ENCODE results near the gene AGPAT2. TPM values are rescaled to one million over a fixed set of nuclear protein-coding genes. Genes with fewer than 3 reads are reported as not detected.
A peak's percentile ranks its signal among the peaks of the same experiment; 100 is the strongest.
"Not testable (repeated sequence)": the region's sequence is repeated elsewhere in the genome, so short reads cannot be mapped to it uniquely, and the experiment has no call there.

The AGPAT2 gene
- total and polyA plus RNA-seq, 2 donors (not counting 1 experiment from before 2014, with no cell fraction given) = 25.1 to 43.3 TPM

DNA sequence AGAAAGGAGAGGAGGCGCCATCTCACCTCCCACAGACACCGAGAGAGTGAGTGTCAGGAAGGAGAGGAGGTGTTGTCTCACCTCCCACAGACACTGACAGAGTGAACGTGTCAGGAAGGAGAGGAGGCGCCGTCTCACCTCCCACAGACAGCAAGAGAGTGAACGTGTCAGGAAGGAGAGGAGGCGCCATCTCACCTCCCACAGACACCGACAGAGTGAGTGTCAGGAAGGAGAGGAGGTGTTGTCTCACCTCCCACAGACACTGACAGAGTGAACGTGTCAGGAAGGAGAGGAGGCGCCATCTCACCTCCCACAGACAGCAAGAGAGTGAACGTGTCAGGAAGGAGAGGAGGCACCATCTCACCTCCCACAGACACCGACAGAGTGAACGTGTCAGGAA is 55.2 kb downstream of the AGPAT2 start:
- H3K27me3 ChIP-seq (ENCODE audit: control insufficient read depth, insufficient read depth, low read length); H3K4me2 ChIP-seq (ENCODE audit: extremely low read depth, insufficient read depth, low read length); H3K9ac ChIP-seq (ENCODE audit: insufficient read depth, low read length); H3K4me3 ChIP-seq (replicated peaks in 1 of 4; ENCODE audit: control extremely low read depth in 1 of 4, insufficient read depth in 1 of 4, low read depth in 3 of 4, low read length in 4 of 4); H3K27ac ChIP-seq (ENCODE audit: insufficient read depth, low read length); H3K36me3 ChIP-seq (ENCODE audit: control insufficient read depth, insufficient read depth, low read length); H3K79me2 ChIP-seq (ENCODE audit: control insufficient read depth, insufficient read depth, low read length); H3K4me1 ChIP-seq (ENCODE audit: control insufficient read depth, extremely low read depth, insufficient read depth, low read length); H4K20me1 ChIP-seq (ENCODE audit: control insufficient read depth, extremely low read depth, insufficient read depth, low read length); H3K9me3 ChIP-seq (ENCODE audit: control insufficient read depth, insufficient read depth, low read depth, low read length); DNase-seq (ENCODE audit: low read depth in 2 of 2); H2AFZ ChIP-seq (ENCODE audit: low read length): not testable (repeated sequence)

DNA sequence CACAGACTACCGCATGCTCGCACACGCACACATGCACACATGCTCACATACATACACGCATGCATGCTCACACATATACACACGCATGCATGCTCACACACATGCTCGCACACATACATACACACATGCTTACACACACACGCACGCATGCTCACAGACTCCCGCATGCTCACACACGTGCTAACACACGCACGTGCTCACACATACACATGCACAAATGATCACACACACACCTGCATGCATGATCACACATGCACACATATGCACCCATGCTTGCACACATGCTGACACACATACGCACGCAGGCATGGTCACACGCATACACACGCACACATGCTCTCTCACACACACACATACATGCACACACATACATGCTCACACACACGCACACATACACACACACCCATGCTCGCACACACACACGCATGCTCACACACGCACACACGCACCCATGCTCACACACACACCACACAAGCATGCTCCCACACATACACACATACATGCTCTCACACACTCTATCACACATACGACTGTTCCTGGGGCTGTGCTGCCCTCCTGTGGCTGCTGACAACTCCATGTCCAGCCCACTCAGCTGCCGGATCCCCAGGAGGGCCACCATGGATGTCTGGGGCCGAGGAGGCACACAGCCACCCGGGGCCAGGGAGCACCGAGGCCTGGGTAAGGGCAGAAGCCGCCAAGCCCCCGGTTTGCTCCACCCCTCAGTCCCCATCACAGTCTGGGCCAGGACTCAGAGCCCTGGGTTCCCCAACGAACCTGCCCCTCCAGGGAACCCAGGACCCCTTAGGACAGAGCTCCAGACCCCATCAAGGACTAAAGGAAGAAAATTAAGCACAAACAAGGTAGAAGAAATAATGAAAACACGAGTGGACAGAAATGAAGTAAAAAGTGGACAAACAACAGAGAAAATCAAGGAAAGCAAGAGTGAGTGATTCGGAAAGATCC is 55.9 kb downstream of the AGPAT2 start:
- Histone ChIP-seq H4K20me1 (ENCODE audit: control insufficient read depth, extremely low read depth, insufficient read depth, low read length) (no peaks in the 10 kb centered on the region), H3K27ac (ENCODE audit: insufficient read depth, low read length) (no peak overlapping the region), H3K9me3 (ENCODE audit: control insufficient read depth, insufficient read depth, low read depth, low read length) (no peaks in the 10 kb centered on the region), H2AFZ (ENCODE audit: low read length) (no peak overlapping the region), H3K4me3 (replicated peaks in 1 of 4; ENCODE audit: control extremely low read depth in 1 of 4, insufficient read depth in 1 of 4, low read depth in 3 of 4, low read length in 4 of 4) (no peak overlapping the region), H3K4me2 (ENCODE audit: extremely low read depth, insufficient read depth, low read length) (no peak overlapping the region), H3K9ac (ENCODE audit: insufficient read depth, low read length) (no peak overlapping the region), H3K79me2 (ENCODE audit: control insufficient read depth, insufficient read depth, low read length) (no peaks in the 10 kb centered on the region), H3K4me1 (ENCODE audit: control insufficient read depth, extremely low read depth, insufficient read depth, low read length) (no peaks in the 10 kb centered on the region), H3K27me3 (ENCODE audit: control insufficient read depth, insufficient read depth, low read length) (peaks cover 2% of the 10 kb centered on the region), H3K36me3 (ENCODE audit: control insufficient read depth, insufficient read depth, low read length) (no peaks in the 10 kb centered on the region)
- DNase-seq (ENCODE audit: low read depth in 2 of 2) = peak; percentile 70 to 77
- TF ChIP-seq EZH2 (IDR thresholded peaks at IDR 0.05; ENCODE audit: low read length, missing control alignments) = peak; percentile 45
- TF ChIP-seq, protein P1, sequence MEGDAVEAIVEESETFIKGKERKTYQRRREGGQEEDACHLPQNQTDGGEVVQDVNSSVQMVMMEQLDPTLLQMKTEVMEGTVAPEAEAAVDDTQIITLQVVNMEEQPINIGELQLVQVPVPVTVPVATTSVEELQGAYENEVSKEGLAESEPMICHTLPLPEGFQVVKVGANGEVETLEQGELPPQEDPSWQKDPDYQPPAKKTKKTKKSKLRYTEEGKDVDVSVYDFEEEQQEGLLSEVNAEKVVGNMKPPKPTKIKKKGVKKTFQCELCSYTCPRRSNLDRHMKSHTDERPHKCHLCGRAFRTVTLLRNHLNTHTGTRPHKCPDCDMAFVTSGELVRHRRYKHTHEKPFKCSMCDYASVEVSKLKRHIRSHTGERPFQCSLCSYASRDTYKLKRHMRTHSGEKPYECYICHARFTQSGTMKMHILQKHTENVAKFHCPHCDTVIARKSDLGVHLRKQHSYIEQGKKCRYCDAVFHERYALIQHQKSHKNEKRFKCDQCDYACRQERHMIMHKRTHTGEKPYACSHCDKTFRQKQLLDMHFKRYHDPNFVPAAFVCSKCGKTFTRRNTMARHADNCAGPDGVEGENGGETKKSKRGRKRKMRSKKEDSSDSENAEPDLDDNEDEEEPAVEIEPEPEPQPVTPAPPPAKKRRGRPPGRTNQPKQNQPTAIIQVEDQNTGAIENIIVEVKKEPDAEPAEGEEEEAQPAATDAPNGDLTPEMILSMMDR (conservative IDR thresholded peaks at IDR 0.05 in 1 of 2, IDR thresholded peaks at IDR 0.05 in 1 of 2; ENCODE audit: low read depth in 1 of 2, low read length in 2 of 2) = peak; percentile 78 to 83

DNA sequence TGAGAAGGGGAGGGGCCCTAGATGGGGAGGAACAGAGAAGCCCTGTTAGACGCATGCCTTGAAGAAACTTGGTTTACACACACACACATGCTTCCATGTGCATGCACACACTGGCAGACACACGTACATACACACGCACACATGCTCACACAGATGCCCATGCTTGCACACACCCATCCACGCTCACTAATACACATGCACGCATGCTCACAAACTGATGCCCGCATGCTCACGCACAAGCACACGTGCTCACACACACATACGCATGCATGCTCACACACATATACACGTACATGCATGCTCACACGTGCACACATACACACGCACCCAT is 56.6 kb downstream of the AGPAT2 start:
- Histone ChIP-seq H3K4me1 (ENCODE audit: control insufficient read depth, extremely low read depth, insufficient read depth, low read length) (no peaks in the 10 kb centered on the region), H3K79me2 (ENCODE audit: control insufficient read depth, insufficient read depth, low read length) (no peaks in the 10 kb centered on the region), H3K9ac (ENCODE audit: insufficient read depth, low read length) (no peak overlapping the region), H2AFZ (ENCODE audit: low read length) (no peak overlapping the region), H4K20me1 (ENCODE audit: control insufficient read depth, extremely low read depth, insufficient read depth, low read length) (no peaks in the 10 kb centered on the region), H3K9me3 (ENCODE audit: control insufficient read depth, insufficient read depth, low read depth, low read length) (no peaks in the 10 kb centered on the region), H3K27ac (ENCODE audit: insufficient read depth, low read length) (no peak overlapping the region), H3K36me3 (ENCODE audit: control insufficient read depth, insufficient read depth, low read length) (no peaks in the 10 kb centered on the region), H3K27me3 (ENCODE audit: control insufficient read depth, insufficient read depth, low read length) (peaks cover 2% of the 10 kb centered on the region), H3K4me3 (replicated peaks in 1 of 4; ENCODE audit: control extremely low read depth in 1 of 4, insufficient read depth in 1 of 4, low read depth in 3 of 4, low read length in 4 of 4) (no peak overlapping the region), H3K4me2 (ENCODE audit: extremely low read depth, insufficient read depth, low read length) (no peak overlapping the region)
- TF ChIP-seq, protein P1 (conservative IDR thresholded peaks at IDR 0.05 in 1 of 2, IDR thresholded peaks at IDR 0.05 in 1 of 2; ENCODE audit: low read depth in 1 of 2, low read length in 2 of 2) = no peak
- TF ChIP-seq EZH2 (IDR thresholded peaks at IDR 0.05; ENCODE audit: low read length, missing control alignments) = no peak
- no peak for DNase-seq (ENCODE audit: low read depth in 2 of 2)

All from fibroblast of lung (primary cell).